H1 (cell line): Measurements from ENCODE around the gene AQP4. TPM values are rescaled to one million over a fixed set of nuclear protein-coding genes. Genes with fewer than 3 reads are reported as not detected.

Experiments used
- CTCF ChIA-PET: fragments of 300-600 bp; sonication (Branson Sonifier 250); formaldehyde crosslinking; loops from one replicate; lab custom pipeline; 2021; ENCODE audit not compliant: partially characterized antibody; lab: Charles Lee
- POLR2A ChIA-PET: fragments of 300-600 bp; sonication (Branson Sonifier 250); formaldehyde crosslinking; loops from one replicate; lab custom pipeline; 2021; ENCODE audit warnings: inconsistent platforms; ENCODE audit not compliant: partially characterized antibody; lab: Charles Lee
- DNase-seq, 2 experiments: peaks; one replicate each; pipeline versions ENCODE4 v3.0.0 to v3.0.0-alpha.2; 2010 to 2022; ENCODE audit warnings: low spot score in 2 of 2, low read depth in 1 of 2, mixed read lengths in 1 of 2
- FAIRE-seq: peaks from 2 replicates; lab custom pipeline; 2011; peaks lifted over from hg19 to GRCh38; lab: Jason Lieb, UNC
- H2AFZ ChIP-seq: 2 replicates; pipeline ENCODE4 v1.8.1; 2012; ENCODE audit warnings: low read length, inconsistent platforms
- H2AK5ac ChIP-seq: 2 replicates; pipeline ENCODE4 v1.6.1; 2013; ENCODE audit warnings: low read depth, low read length
- H2BK120ac ChIP-seq: replicated peaks from 2 replicates; pipeline ENCODE3; 2013; ENCODE audit warnings: low read depth, low read length, inconsistent platforms
- H2BK12ac ChIP-seq: 2 replicates; pipeline ENCODE4 v1.6.1; 2013; ENCODE audit warnings: low read depth, low read length
- H2BK15ac ChIP-seq: 2 replicates; pipeline ENCODE4 v1.6.1; 2013; ENCODE audit warnings: low read length
- H2BK20ac ChIP-seq: 2 replicates; pipeline ENCODE4 v1.6.1; 2013; ENCODE audit warnings: low read length
- H2BK5ac ChIP-seq: 2 replicates; pipeline ENCODE4 v1.6.1; 2013; ENCODE audit warnings: low read depth, low read length
- H3K14ac ChIP-seq: 2 replicates; pipeline ENCODE4 v1.6.1; 2013; ENCODE audit warnings: inconsistent platforms; ENCODE audit not compliant: insufficient read length
- H3K18ac ChIP-seq: 2 replicates; pipeline ENCODE4 v1.6.1; 2013; ENCODE audit warnings: low read length; ENCODE audit errors: extremely low read depth
- H3K23ac ChIP-seq: 2 replicates; pipeline ENCODE4 v1.6.1; 2013; ENCODE audit warnings: inconsistent platforms; ENCODE audit not compliant: insufficient read length
- H3K23me2 ChIP-seq: 2 replicates; pipeline ENCODE4 v1.6.1; 2013; ENCODE audit warnings: low read depth, low read length
- H3K27ac ChIP-seq: 2 replicates; pipeline ENCODE4 v1.6.1; 2011; ENCODE audit warnings: low read depth, low read length, inconsistent platforms
- H3K27me3 ChIP-seq, 4 experiments: replicated peaks in 1 of 4; 1 replicate in 1 of 4; 2 replicates in 3 of 4; pipeline versions ENCODE4 v1.6.1 to v1.8.1; 2011 to 2013; ENCODE audit warnings: low read length in 3 of 4, mild to moderate bottlenecking in 3 of 4, inconsistent platforms in 2 of 4, mixed read lengths in 2 of 4, moderate library complexity in 1 of 4; ENCODE audit not compliant: control insufficient read depth in 3 of 4, insufficient read depth in 3 of 4; ENCODE audit errors: extremely low read depth in 1 of 4
- H3K36me3 ChIP-seq, 4 experiments: 2 replicates each; pipeline versions ENCODE4 v1.6.1 to v1.8.1; 2011 to 2013; ENCODE audit warnings: mild to moderate bottlenecking in 4 of 4, low read length in 3 of 4, moderate library complexity in 2 of 4, control low read depth in 1 of 4, inconsistent platforms in 1 of 4; ENCODE audit not compliant: insufficient read depth in 4 of 4, control insufficient read depth in 2 of 4
- H3K4ac ChIP-seq: replicated peaks from 2 replicates; pipeline ENCODE3; 2013; ENCODE audit warnings: low read length, low read depth, mixed read lengths, inconsistent platforms; ENCODE audit not compliant: insufficient read length
- H3K4me1 ChIP-seq, 4 experiments: replicated peaks in 1 of 4; 1 replicate in 1 of 4; 2 replicates in 3 of 4; pipeline versions ENCODE4 v1.6.1 to v1.8.1; 2011 to 2013; ENCODE audit warnings: low read length in 3 of 4, inconsistent platforms in 2 of 4, mixed read lengths in 1 of 4; ENCODE audit not compliant: insufficient read depth in 4 of 4, control insufficient read depth in 3 of 4
- H3K4me2 ChIP-seq, 2 experiments: 2 replicates each; pipeline versions ENCODE4 v1.6.1 to v1.8.1; 2011 to 2013; ENCODE audit warnings: low read depth in 2 of 2, low read length in 2 of 2, control low read depth in 1 of 2, inconsistent platforms in 1 of 2, mild to moderate bottlenecking in 1 of 2; ENCODE audit not compliant: insufficient read depth in 1 of 2
- H3K4me3 ChIP-seq, 4 experiments: fragments of 200-600, 300-600 bp in 1 of 4; sonication (generic), shearing (Covaris generic), sonication (Bioruptor Twin) in 1 of 4; 2 replicates each; pipeline versions ENCODE4 v1.5.1 to v1.8.1; 2011 to 2016; ENCODE audit warnings: low read length in 4 of 4, low read depth in 3 of 4, control low read depth in 2 of 4, inconsistent platforms in 2 of 4, mild to moderate bottlenecking in 2 of 4, mixed read lengths in 1 of 4, moderate library complexity in 1 of 4; ENCODE audit not compliant: insufficient read depth in 2 of 4; ENCODE audit errors: extremely low read depth in 1 of 4
- H3K56ac ChIP-seq: replicated peaks from 2 replicates; pipeline ENCODE3; 2013; ENCODE audit warnings: low read depth, mild to moderate bottlenecking, mixed read lengths, low read length, inconsistent platforms; ENCODE audit not compliant: insufficient read length
- H3K79me1 ChIP-seq: 2 replicates; pipeline ENCODE4 v1.6.1; 2013; ENCODE audit warnings: low read depth, low read length, control low read depth
- H3K79me2 ChIP-seq, 2 experiments: 2 replicates each; pipeline versions ENCODE4 v1.6.1 to v1.8.1; 2012 to 2013; ENCODE audit warnings: low read length in 2 of 2, mild to moderate bottlenecking in 2 of 2, inconsistent platforms in 1 of 2; ENCODE audit not compliant: insufficient read depth in 2 of 2, control insufficient read depth in 1 of 2
- H3K9ac ChIP-seq, 4 experiments: replicated peaks in 1 of 4; 1 replicate in 1 of 4; 2 replicates in 3 of 4; pipeline versions ENCODE4 v1.6.1 to v1.8.1; 2011 to 2013; ENCODE audit warnings: low read depth in 3 of 4, low read length in 3 of 4, control low read depth in 2 of 4, mild to moderate bottlenecking in 2 of 4, moderate library complexity in 2 of 4, inconsistent platforms in 1 of 4; ENCODE audit errors: extremely low read depth in 1 of 4
- H3K9me3 ChIP-seq, 2 experiments: 2 replicates each; pipeline versions ENCODE4 v1.6.1 to v1.8.1; 2012 to 2013; ENCODE audit warnings: mild to moderate bottlenecking in 2 of 2, moderate library complexity in 2 of 2, control low read depth in 1 of 2, inconsistent platforms in 1 of 2, low read depth in 1 of 2, low read length in 1 of 2, mixed read lengths in 1 of 2; ENCODE audit not compliant: insufficient read depth in 2 of 2
- H4K20me1 ChIP-seq, 2 experiments: replicated peaks in 1 of 2; 2 replicates each; pipeline versions ENCODE3 to v1.8.1; 2011 to 2013; ENCODE audit warnings: inconsistent platforms in 2 of 2, low read length in 2 of 2, mild to moderate bottlenecking in 1 of 2; ENCODE audit not compliant: insufficient read depth in 2 of 2, control insufficient read depth in 1 of 2
- H4K5ac ChIP-seq: 2 replicates; pipeline ENCODE4 v1.6.1; 2013; ENCODE audit warnings: low read length, low read depth, mixed read lengths, inconsistent platforms; ENCODE audit not compliant: insufficient read length
- H4K8ac ChIP-seq: 2 replicates; pipeline ENCODE4 v1.8.0; 2013; ENCODE audit warnings: mild to moderate bottlenecking, moderate library complexity, low read length, inconsistent platforms; ENCODE audit not compliant: insufficient read depth; ENCODE audit errors: extremely low read depth
- H4K91ac ChIP-seq: replicated peaks from 2 replicates; pipeline ENCODE3; 2013; ENCODE audit warnings: low read length, mixed read lengths, inconsistent platforms; ENCODE audit not compliant: insufficient read length
- EGR1 ChIP-seq: IDR thresholded peaks from 2 replicates; pipeline ENCODE4 v1.6.1; 2011; ENCODE audit warnings: low read depth, low read length, borderline replicate concordance
- JUND ChIP-seq: IDR thresholded peaks from 2 replicates; pipeline ENCODE4 v1.6.1; 2011; ENCODE audit warnings: mild to moderate bottlenecking, improper control_type of control experiment, low read length
- WGBS, 2 experiments: shearing (Covaris generic) in 1 of 2; methylation state at CpG; one replicate each; pipeline versions ENCODE4 v1.1.6 to v1.1.7; 2013 to 2015; ENCODE audit warnings: low lambda C conversion rate in 2 of 2, mixed read lengths in 2 of 2, inconsistent platforms in 1 of 2, low coverage in 1 of 2, missing lambda C conversion rate in 1 of 2; ENCODE audit not compliant: insufficient replicate concordance in 2 of 2, insufficient coverage in 1 of 2, insufficient read length in 1 of 2; ENCODE audit errors: extremely low coverage in 1 of 2, missing lambda C conversion rate in 1 of 2; 5-methylcytosine and 5-hydroxymethylcytosine counted together
- polyA plus RNA-seq, 7 experiments: library from polyadenylated mRNA; depleted of rRNA in 3 of 7; stranded (reverse) in 5 of 7; unstranded in 2 of 7; fragments of >200 nt in 5 of 7; fragments of 200-250 nt in 2 of 7; gene quantifications; 1 replicate in 5 of 7; 2 replicates in 1 of 7; 4 replicates in 1 of 7; pipeline versions ENCODE4 v1.2.1 to v1.2.3, GENCODE V29; 2011 to 2013; ENCODE audit warnings: missing spikeins in 2 of 7, mixed read lengths in 2 of 7
- total RNA-seq: library from RNA; stranded (reverse); fragmentation: NEBNext Ultra II Directional; extraction: Animal tissue kit (Norgen Biotek cat#: 25700); gene quantifications from 2 replicates; pipeline ENCODE4 v1.2.1, GENCODE V29; 2021

AQP4 gene
- total and polyA plus RNA-seq, 2 of the 8 experiments (the other 6 are each of a cell fraction or from before 2014, with no cell fraction given) = 2.2 to 2.8 TPM

DNA sequence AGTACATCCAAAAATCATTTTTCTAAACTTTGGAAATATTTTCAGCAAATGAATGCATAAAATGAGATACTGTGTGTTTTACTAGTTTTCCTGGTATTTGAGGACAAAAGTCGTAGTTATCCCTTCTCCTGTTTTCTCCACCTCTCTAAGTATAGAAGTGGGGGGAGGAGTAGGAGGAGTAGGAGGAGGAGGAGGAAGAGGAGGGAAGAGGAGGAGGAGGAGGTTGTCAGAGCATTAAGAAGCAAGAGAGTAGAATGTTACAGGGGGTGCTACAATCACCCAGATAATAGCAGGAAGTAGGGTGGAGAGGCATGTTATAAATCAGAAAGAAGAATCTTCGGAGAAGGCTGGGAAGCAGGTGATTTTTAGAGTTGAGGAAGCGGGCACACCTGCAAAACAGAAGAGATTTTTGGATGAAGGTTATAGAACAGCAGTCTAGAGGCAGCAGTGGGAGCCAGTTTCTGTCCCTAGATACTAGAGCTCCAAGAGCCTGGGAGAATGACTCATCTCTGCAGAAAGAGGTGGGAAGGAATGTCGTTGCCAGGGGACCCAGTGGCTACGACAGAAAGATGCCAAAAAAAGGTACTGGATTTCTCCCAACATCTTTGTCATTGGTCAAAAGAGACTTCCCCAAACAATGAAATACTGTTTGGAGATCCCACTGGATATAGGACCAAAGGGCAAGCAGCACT is 44.2 kb upstream of the AQP4 start:
- no peak for FAIRE-seq
- H3K79me1 ChIP-seq = no peaks in the 10 kb centered on the region
- H3K4me1 ChIP-seq = peaks cover 0 to 9% (median 0%) of the 10 kb centered on the region in 4 experiments; a peak in 1 of 7 replicates
- H2AK5ac ChIP-seq = no peak overlapping the region
- no peak overlapping the region for H3K9ac ChIP-seq
- no peak overlapping the region for H2BK20ac ChIP-seq
- WGBS, 2 experiments = 72% methylated on average over 5 of the region's 5 CpGs; no CpG with 5 or more reads in 1 of the 2 experiments
- H3K56ac ChIP-seq = no peak overlapping the region
- no peak overlapping the region for H4K5ac ChIP-seq
- no peaks in the 10 kb centered on the region for H3K27me3 ChIP-seq
- no peak overlapping the region for H2AFZ ChIP-seq
- no peak overlapping the region for H2BK5ac ChIP-seq
- H4K20me1 ChIP-seq = no peaks in the 10 kb centered on the region
- peak overlapping the region; percentile 61; the same call in 1 of the 2 replicates for H2BK12ac ChIP-seq
- H2BK15ac ChIP-seq = no peak overlapping the region
- H3K9me3 ChIP-seq = peaks cover 0 to under 1% of the 10 kb centered on the region in 2 experiments; a peak in 1 of 4 replicates
- DNase-seq = no peak
- ChIA-PET POLR2A (interaction anchor here (0.6 to 1.5 kb wide), 2 partner anchors 23 to 761 kb away, joined by 3 read pairs; no protein-coding TSS in a partner anchor), CTCF (no interaction called here)
- H3K4me3 ChIP-seq = no peak overlapping the region
- no peak overlapping the region for H3K14ac ChIP-seq
- H3K79me2 ChIP-seq = no peaks in the 10 kb centered on the region
- H2BK120ac ChIP-seq = no peak overlapping the region
- no peak overlapping the region for H4K8ac ChIP-seq
- H3K23me2 ChIP-seq = no peaks in the 10 kb centered on the region; the same call in 1 of the 2 replicates
- no peak overlapping the region for H3K18ac ChIP-seq
- H3K4me2 ChIP-seq = no peak overlapping the region
- no peak overlapping the region for H3K23ac ChIP-seq
- no peak overlapping the region for H3K4ac ChIP-seq
- no peaks in the 10 kb centered on the region for H3K36me3 ChIP-seq
- TF ChIP-seq EGR1 = no peak
- peak; percentile 81; the same call in 1 of the 2 replicates for TF ChIP-seq JUND
- TF ChIP-seq, all 59 proteins: peak for 1
- Histone ChIP-seq H3K27ac (no peak overlapping the region), H4K91ac (no peak overlapping the region)
